GM21360 (cell line): ENCODE data around the gene SLIT3.
"Not testable (repeated sequence)": the region's sequence is repeated elsewhere in the genome, so short reads cannot be mapped to it uniquely, and the experiment has no call there.

Experiments used
- ATAC-seq: cut with Tn5 transposase; IDR thresholded peaks from one replicate; pipeline ENCODE4 v1.9.1; 2021; ENCODE audit warnings: mild to moderate bottlenecking, moderate library complexity; ENCODE audit not compliant: unreplicated experiment

Gene SLIT3

GRCh38 chr5:169116961-169117461, 183.9 kb downstream of the SLIT3 start:
- no peak for ATAC-seq

- no peak for ATAC-seq
Observed at GRCh38 chr5:169115461-169116124, 185.3 kb downstream of the SLIT3 start.

GRCh38 chr5:169114466-169115065, 186.4 kb downstream of the SLIT3 start:
- ATAC-seq: no peak

GRCh38 chr5:169112016-169112415, 188.9 kb downstream of the SLIT3 start:
- ATAC-seq: no peak

- ATAC-seq: no peak
Observed at GRCh38 chr5:169106911-169107706, 193.8 kb downstream of the SLIT3 start.

GRCh38 chr5:169105582-169105981, 195.4 kb downstream of the SLIT3 start:
- ATAC-seq: not testable (repeated sequence)

GRCh38 chr5:169104937-169105494, 195.9 kb downstream of the SLIT3 start:
- no peak for ATAC-seq

- ATAC-seq: no peak
Observed at GRCh38 chr5:169103586-169104181, 197.3 kb downstream of the SLIT3 start.

- ATAC-seq: no peak
Observed at GRCh38 chr5:169101966-169102365, 199.0 kb downstream of the SLIT3 start.

- no peak for ATAC-seq
Observed at GRCh38 chr5:169100735-169101075, 200.2 kb downstream of the SLIT3 start.

GRCh38 chr5:169099801-169100734, 200.9 kb downstream of the SLIT3 start:
- ATAC-seq: no peak

- no peak for ATAC-seq
Observed at GRCh38 chr5:169098331-169099121, 202.4 kb downstream of the SLIT3 start.

- no peak for ATAC-seq
Observed at GRCh38 chr5:169097374-169098326, 203.3 kb downstream of the SLIT3 start.

GRCh38 chr5:169095976-169096375, 205.0 kb downstream of the SLIT3 start:
- ATAC-seq: no peak

GRCh38 chr5:169095410-169095960, 205.5 kb downstream of the SLIT3 start:
- ATAC-seq: no peak

GRCh38 chr5:169094586-169095409, 206.1 kb downstream of the SLIT3 start:
- no peak for ATAC-seq

GRCh38 chr5:169091396-169091980, 209.5 kb downstream of the SLIT3 start:
- no peak for ATAC-seq
